ENCODE measurements around the gene KCTD3. TPM values are rescaled to one million over a fixed set of nuclear protein-coding genes. Genes with fewer than 3 reads are reported as not detected.

Gene KCTD3
- total RNA-seq, 1 donor from 2014 or later = 53.7 TPM

DNA sequence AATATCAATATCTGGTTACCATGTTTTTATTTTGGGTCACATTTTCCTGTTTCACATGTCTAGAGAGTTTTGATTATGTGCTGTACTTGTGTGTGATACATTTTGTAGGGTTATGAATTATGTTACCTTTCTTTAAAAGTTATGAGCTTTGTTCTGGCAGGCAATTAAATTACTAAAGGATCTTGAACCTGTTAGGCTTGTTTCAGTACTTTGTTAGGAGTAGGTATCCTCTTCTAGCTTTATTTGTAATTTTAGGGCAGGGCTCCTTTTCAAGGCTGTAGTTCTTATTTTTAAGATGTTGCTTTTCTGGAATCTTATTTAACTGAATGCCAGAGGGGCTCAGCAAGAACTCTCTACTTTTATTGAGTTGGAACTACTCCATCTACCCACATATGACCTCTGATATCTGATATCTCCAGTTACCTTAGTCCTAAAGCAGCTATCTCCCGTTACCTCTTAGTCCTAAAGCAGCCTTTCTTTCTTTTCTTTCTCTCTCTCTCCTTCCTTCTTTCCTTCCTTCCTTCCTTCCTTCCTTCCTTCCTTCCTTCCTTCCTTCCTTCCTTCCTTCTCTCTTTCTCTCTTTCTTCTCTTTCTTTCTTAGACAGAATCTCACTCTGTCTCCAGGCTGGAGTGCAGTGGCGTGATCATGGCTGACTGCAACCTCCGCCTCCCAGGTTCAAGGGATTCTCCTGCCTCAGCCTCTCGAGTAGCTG is 23.8 kb downstream of the KCTD3 start:
- DNase-seq (ENCODE audit: extremely low spot score, unreplicated experiment) = no peak
- H3K36me3 Mint-ChIP-seq = peaks cover 53% of the 10 kb centered on the region
- peak overlapping the region; percentile 54 for H3K4me3 Mint-ChIP-seq
- peaks cover 15% of the 10 kb centered on the region for H3K4me1 Mint-ChIP-seq (ENCODE audit: unreplicated experiment)
- TF ChIP-seq, protein P1, sequence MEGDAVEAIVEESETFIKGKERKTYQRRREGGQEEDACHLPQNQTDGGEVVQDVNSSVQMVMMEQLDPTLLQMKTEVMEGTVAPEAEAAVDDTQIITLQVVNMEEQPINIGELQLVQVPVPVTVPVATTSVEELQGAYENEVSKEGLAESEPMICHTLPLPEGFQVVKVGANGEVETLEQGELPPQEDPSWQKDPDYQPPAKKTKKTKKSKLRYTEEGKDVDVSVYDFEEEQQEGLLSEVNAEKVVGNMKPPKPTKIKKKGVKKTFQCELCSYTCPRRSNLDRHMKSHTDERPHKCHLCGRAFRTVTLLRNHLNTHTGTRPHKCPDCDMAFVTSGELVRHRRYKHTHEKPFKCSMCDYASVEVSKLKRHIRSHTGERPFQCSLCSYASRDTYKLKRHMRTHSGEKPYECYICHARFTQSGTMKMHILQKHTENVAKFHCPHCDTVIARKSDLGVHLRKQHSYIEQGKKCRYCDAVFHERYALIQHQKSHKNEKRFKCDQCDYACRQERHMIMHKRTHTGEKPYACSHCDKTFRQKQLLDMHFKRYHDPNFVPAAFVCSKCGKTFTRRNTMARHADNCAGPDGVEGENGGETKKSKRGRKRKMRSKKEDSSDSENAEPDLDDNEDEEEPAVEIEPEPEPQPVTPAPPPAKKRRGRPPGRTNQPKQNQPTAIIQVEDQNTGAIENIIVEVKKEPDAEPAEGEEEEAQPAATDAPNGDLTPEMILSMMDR (conservative IDR thresholded peaks at IDR 0.05) = no peak
- no peaks in the 10 kb centered on the region for H3K27me3 Mint-ChIP-seq
- H3K27ac Mint-ChIP-seq = peak overlapping the region; percentile 88
- H3K9me3 Mint-ChIP-seq = peaks cover 6% of the 10 kb centered on the region

DNA sequence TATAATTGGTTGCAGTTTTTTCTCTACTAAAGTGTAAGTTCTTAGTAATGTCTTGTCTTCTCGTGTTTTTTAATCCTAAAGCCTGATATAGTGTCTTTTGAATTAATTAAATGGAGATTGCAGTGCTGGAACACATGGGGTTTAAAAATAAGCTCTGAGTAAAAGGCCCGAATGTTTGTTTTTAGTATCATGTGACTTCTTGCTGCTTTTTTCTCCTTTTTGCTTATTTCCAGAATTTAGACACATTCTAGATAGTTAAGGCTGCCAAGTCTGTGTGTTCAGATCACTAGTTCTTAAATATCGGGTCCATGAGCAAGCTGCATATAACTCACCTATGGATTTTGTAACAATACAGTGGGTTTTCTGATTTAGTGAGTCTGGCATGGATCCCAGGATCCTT is 27.5 kb downstream of the KCTD3 start:
- Mint-ChIP-seq H3K4me3 (no peak overlapping the region), H3K9me3 (peaks cover 6% of the 10 kb centered on the region), H3K36me3 (peaks cover 54% of the 10 kb centered on the region), H3K4me1 (ENCODE audit: unreplicated experiment) (peaks cover 23% of the 10 kb centered on the region), H3K27me3 (no peaks in the 10 kb centered on the region), H3K27ac (peak overlapping the region; percentile 91)
- no peak for DNase-seq (ENCODE audit: extremely low spot score, unreplicated experiment)
- TF ChIP-seq, protein P1 (conservative IDR thresholded peaks at IDR 0.05) = no peak

DNA sequence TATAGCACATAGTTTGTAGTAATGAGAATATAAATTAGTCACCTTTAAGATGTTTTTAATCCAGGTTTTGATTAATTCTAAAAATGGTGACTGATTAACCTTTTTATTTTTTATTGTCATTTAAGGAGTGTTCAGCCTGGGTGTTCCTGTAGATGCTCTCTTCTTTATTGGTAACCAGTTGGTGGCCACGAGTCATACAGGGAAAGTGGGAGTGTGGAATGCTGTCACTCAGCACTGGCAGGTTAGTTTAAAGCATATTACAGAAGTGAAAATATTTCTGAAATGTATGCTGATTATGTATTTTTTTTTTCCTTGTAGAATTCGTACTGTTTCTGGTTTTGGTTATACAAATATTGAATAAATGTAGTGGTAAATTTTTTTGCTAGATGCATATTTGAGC is 28.1 kb downstream of the KCTD3 start:
- Mint-ChIP-seq H3K36me3 (peaks cover 54% of the 10 kb centered on the region), H3K4me1 (ENCODE audit: unreplicated experiment) (peaks cover 27% of the 10 kb centered on the region), H3K27me3 (no peaks in the 10 kb centered on the region), H3K27ac (peak overlapping the region; percentile 91), H3K9me3 (peaks cover 6% of the 10 kb centered on the region), H3K4me3 (peak overlapping the region; percentile 56)
- DNase-seq (ENCODE audit: extremely low spot score, unreplicated experiment) = no peak
- TF ChIP-seq, protein P1 (conservative IDR thresholded peaks at IDR 0.05) = no peak

DNA sequence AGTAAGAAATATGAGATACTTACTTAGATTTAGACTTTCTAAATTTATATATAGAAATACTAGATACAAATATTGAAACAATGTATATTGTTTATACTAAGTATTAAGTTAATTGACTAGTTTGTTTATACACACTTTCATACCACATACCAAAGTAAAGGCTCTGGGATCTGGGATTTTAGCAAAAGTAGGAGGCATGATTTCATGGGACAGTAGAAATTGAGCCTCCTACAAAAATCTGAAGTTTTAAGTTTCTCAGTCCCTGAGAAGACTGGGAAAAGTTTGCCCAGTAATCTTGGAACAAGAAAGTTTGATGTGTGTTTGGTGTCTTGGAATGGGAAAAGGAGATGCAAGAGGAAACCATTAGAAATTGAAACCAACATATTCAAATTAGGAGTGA is 30.9 kb downstream of the KCTD3 start:
- Mint-ChIP-seq H3K4me3 (no peak overlapping the region), H3K27ac (no peak overlapping the region)
- TF ChIP-seq, protein P1 (conservative IDR thresholded peaks at IDR 0.05) = no peak

DNA sequence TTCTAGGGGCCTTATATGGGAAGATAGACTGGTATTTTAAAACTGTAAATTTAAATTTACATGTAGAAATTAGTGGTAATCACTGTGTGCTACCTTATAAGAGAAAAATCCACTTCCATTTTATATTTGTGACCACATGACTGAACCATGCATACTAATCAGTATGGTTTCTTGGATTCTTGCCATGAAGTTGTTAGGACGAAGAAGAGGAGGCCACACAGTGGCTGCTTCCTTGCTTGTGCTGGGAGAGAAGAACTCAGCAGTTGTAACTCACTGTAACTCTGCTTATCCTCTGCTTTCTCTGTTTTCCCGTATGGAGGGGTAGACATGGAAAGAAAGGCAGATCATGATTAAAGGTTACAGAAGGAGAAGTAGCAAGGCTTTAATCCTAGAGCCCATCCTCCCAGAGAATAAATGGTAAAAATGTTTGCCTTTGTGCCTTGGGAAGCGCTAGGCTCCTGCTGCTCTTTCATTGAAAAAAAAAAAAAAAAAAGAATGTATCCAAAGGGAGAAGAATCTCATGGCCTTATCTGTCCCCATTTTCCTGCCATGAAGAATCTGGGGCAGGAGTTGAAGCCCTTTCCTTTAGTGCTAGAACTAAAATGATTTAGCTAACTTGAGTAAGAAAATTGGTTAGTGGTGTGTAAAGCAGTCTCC is 32.4 kb downstream of the KCTD3 start:
- Mint-ChIP-seq H3K9me3 (no peaks in the 10 kb centered on the region), H3K4me3 (no peak overlapping the region), H3K27me3 (no peaks in the 10 kb centered on the region), H3K4me1 (ENCODE audit: unreplicated experiment) (peaks cover 15% of the 10 kb centered on the region), H3K36me3 (peaks cover 47% of the 10 kb centered on the region), H3K27ac (peak overlapping the region; percentile 74)
- TF ChIP-seq, protein P1 (conservative IDR thresholded peaks at IDR 0.05) = no peak
- DNase-seq (ENCODE audit: extremely low spot score, unreplicated experiment) = no peak

More for the DNA sequence above, 30.9 kb downstream of the KCTD3 start:
- H3K36me3 Mint-ChIP-seq = peaks cover 41% of the 10 kb centered on the region
- no peaks in the 10 kb centered on the region for H3K9me3 Mint-ChIP-seq
- no peaks in the 10 kb centered on the region for H3K27me3 Mint-ChIP-seq
- peaks cover 16% of the 10 kb centered on the region for H3K4me1 Mint-ChIP-seq (ENCODE audit: unreplicated experiment)
- no peak for DNase-seq (ENCODE audit: extremely low spot score, unreplicated experiment)

Measured in type B pancreatic cell (in vitro differentiated cells).